PFSK-1 (cell line): ENCODE data around the gene SOX8.

Experiments
- FOXP2 ChIP-seq: optimal IDR thresholded peaks from 2 replicates; pipeline ENCODE3; 2011; ENCODE audit warnings: borderline replicate concordance, control low read depth, inconsistent platforms; ENCODE audit not compliant: insufficient read depth; ENCODE audit errors: extremely low read length, extremely low read depth
- POLR2AphosphoS5 ChIP-seq: IDR thresholded peaks from 2 replicates; pipeline ENCODE4 v1.6.1; 2012; ENCODE audit warnings: low read depth, mild to moderate bottlenecking, control low read depth, low read length, moderate library complexity
- REST ChIP-seq, 2 experiments: IDR thresholded peaks; 2 replicates each; pipeline versions ENCODE4 v1.6.1 to v1.8.0; 2011 to 2012; ENCODE audit warnings: low read depth in 2 of 2, low read length in 2 of 2, control low read depth in 1 of 2, inconsistent platforms in 1 of 2, mild to moderate bottlenecking in 1 of 2, moderate library complexity in 1 of 2; ENCODE audit not compliant: insufficient read depth in 1 of 2
- SIN3A ChIP-seq: IDR thresholded peaks from 2 replicates; pipeline ENCODE4 v1.6.1; 2012; ENCODE audit warnings: mild to moderate bottlenecking, low read length, moderate library complexity, borderline replicate concordance; ENCODE audit not compliant: insufficient read depth
- TAF1 ChIP-seq: IDR thresholded peaks from 2 replicates; pipeline ENCODE4 v1.6.1; 2012; ENCODE audit warnings: low read length, control low read depth, borderline replicate concordance; ENCODE audit not compliant: insufficient read depth

Gene SOX8

DNA sequence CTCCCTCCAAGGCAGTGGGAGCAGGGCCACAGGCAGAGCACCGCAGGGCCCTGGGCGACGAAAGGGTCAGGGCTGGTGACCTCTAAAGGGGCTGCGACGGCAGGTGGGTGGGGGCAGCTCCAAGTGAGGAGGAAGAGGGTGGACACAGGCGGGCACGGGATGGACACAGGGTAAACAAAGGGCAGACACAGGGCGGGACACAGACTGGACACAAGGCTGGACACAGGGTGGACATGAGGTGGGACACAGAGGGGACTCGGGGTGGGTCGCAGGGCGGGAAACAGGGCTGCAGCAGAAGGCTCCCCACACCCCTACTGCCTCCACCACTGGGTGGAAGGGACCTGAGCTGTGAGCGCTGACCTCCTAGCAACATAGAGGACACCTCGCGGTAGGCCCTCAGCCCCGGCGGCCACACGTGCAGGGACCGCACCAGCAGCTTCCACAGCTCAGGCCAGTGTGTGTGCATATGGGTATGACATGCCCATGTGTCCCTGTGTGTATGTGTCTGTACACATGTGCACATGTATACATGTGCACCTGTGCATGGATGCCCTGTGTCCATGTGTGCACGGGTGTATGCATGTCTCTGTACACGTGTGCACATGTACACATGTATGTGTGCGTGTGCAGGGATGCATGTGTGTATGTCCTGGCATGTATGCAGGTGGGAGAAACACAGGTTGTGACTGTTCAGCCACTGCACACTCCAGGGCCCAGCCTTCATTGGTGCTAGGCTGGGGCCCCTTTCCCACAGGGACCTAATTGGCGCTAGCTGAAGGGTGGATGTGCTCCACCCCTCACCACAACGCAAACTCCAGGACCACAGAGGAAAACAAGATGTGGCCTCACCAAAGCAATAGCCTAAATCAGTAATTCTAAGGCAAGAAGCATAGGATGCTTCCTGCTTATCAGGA is 18.4 kb upstream of the SOX8 start:
- TF ChIP-seq TAF1 (no peak), POLR2AphosphoS5 (no peak), FOXP2 (no peak), REST (IDR thresholded peaks at IDR 0.05; ENCODE audit: insufficient read depth in 1 of 2, low read depth in 2 of 2, low read length in 2 of 2) (no peak), SIN3A (no peak)

DNA sequence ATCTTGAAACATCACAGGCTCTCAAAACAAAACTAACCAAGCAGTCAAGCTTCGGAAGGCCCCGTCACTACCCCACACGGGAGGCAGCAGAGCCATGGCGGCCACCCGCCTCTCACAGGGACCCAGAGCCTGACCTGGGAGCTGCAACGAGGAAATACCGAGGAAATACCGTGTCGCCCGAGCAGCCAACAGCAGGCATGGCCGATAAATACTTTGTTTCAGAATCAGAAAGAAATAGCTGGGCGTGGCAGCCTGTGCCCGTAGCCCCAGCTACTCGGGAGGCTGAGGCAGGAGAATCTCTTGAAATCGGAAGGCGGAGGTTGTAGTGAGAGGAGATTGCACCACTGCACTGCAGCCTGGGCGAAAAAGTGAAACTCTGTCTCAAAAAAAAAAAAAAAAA is 17.7 kb upstream of the SOX8 start:
- TF ChIP-seq TAF1, result no peak
- TF ChIP-seq REST (IDR thresholded peaks at IDR 0.05; ENCODE audit: insufficient read depth in 1 of 2, low read depth in 2 of 2, low read length in 2 of 2), result no peak
- no peak for TF ChIP-seq POLR2AphosphoS5
- no peak for TF ChIP-seq SIN3A
- TF ChIP-seq FOXP2, result no peak

DNA sequence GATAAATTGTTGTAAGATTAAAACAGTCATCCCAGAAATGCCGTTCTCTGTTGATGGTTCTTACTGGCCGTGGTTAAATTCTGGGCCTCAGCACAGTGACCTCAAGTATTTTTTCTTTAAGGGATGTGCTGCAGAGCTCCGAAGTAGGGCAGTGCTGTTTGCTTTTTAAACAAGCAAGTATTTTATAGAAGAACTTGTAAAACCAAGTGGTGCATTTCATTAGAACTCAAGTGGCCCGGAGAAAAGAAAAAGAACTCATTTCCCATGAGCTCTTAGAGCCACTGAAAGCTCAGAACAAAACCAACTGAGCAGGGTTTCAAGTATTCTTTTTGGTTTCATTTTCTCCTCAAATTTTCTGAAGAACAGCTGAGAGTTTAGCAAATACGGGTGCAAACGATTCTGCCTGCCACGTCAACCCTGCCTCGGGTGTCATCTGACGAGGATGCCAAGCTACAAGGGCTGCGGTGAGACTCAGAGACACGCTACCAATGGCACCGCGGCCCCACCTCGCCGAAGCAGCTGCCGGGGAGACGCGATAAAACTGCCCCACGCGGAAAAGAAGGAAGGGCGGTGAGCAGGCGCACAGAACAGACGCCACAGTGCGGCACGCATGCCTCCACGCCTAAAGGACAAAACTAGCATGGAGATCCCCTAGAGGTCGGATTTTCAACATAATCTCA is 17.1 kb upstream of the SOX8 start:
- TF ChIP-seq SIN3A (no peak), FOXP2 (no peak), POLR2AphosphoS5 (no peak), REST (IDR thresholded peaks at IDR 0.05; ENCODE audit: insufficient read depth in 1 of 2, low read depth in 2 of 2, low read length in 2 of 2) (no peak), TAF1 (no peak)

- TF ChIP-seq SIN3A, result no peak
- no peak for TF ChIP-seq FOXP2
- no peak for TF ChIP-seq TAF1
- no peak for TF ChIP-seq REST (IDR thresholded peaks at IDR 0.05; ENCODE audit: insufficient read depth in 1 of 2, low read depth in 2 of 2, low read length in 2 of 2)
- TF ChIP-seq POLR2AphosphoS5, result no peak
Measured at GRCh38 chr16:965036-965395, 16.6 kb upstream of the SOX8 start.
